Activated CD4-positive, alpha-beta T cell treated with anti-CD3 and anti-CD28 coated beads, Interleukin-2, amount 50 U/mL, for 48 hours (primary cell): Measurements from ENCODE around the gene PDE5A.
"Not testable (repeated sequence)": the region's sequence is repeated elsewhere in the genome, so short reads cannot be mapped to it uniquely, and the experiment has no call there.

Source experiments
- DNase-seq, 2 experiments: peaks; one replicate each; pipeline ENCODE4 v3.0.0-alpha.2; 2020

The PDE5A gene

DNA sequence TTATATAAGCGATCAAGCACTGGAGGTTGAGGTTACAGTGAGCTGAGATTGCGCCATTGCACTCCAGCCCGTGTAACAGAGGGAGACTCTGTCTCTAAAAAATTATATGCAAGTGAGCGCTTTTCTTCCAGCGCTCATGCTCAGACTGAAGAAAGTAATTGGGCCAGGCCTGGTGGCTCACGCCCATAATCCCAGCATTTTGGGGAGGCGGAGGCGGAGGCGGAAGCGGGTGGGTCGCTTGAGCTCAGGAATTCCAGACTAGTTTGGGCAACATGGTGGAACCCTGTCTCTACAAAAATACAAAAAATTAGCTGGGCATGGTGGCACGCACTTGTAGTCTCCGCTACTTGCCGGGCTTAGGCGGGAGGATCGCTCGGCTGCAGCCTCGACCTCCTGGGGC lies 172.9 kb downstream of the PDE5A start:
- DNase-seq = not testable (repeated sequence)

DNA sequence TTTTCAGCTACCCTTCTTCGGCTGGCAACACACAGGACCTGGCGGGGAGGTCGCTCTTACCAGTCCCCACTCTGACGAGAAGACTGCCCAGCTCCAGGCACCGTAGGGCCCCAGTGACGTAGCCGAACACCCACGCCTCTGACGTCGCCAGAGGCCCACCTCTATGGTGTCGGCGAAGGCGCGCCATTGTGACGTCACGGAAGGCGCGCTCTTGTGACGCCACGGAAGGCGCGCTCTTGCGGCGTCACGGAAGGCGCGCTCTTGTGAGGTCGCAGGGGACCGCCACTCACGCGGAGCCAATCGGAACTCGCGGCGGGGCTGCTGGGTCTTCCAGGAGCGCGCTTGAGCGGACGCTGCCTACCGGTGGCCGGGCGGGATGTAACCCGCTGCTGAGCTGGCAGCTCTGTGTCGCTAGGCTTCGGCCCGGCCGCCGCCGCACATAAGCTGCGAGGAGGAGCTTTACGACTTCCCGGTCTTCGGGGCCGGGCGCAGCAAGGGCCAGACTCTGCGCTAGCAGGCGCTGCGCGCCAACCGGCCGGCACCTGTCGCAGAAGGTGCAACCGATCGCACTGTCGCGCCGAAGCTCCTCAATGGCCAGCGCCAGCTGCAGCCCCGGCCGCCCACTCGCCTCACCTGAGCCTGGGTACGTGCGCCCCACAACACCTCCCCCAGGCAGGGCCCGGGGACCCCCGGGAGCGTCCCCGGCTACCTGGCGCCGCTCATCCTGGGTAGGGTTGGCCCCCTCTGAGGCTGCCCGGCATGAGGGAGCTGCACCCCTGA lies 173.9 kb downstream of the PDE5A start:
- peak; percentile 90 to 91 for DNase-seq

DNA sequence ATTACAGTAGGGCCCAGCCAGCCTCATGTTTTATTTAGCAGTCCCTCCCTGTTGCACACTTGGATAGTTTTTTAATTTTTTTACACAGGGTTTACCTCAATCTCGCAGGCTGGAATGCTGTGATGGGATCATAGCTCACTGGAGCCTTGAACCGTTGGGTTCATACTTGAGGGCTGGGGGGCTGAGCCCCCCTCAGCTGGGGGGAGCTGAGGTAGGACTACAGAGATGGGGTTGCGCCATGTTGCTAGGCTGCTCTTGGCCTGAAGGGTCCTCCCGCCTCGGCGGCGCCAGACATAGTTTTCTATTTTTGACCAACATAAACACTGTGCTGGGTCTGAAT lies 174.5 kb downstream of the PDE5A start:
- not testable (repeated sequence) for DNase-seq

DNA sequence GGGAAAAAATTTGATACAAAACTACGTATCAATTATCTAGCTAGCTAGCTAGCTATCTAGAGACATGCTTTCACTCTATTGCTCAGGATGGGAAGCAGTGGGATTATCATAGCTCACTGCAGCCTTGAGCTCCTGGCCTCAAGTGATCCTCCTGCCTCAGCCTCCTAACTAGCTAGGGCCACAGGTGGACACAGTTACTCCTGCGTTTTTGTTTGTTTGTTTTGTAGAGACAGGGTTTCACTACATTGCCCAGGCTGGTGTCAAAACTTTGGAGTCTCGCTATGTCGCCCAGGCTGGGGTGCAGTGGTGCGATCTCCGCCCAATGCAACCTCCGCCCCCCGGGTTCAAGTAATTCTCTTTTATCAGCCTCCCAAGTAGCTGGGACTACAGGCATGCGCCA lies 175.3 kb downstream of the PDE5A start:
- DNase-seq = not testable (repeated sequence)

DNA sequence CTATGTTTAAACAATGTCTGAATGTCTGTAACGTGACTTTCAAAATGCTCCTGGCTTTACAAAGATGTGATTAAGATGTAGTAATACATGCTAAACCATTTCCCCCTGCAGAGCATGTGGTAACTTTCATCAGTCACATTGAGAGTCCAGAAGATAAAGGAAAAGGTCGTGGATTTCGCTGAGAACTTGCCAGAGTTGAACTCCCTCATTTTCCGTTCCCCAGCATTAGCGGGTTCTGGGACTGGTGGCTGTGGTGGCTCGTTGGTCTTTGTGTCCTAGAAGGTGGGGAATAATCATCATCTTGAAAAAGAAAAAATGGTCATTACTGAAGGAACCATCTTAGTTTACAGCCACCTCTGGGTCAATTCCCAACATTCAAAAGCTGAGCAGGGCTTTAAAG lies 178.8 kb downstream of the PDE5A start:
- not testable (repeated sequence) for DNase-seq
